Measurements from ENCODE around the gene ZSCAN31. TPM values are rescaled to one million over a fixed set of nuclear protein-coding genes. Genes with fewer than 3 reads are reported as not detected.

Gene ZSCAN31
- total and polyA plus RNA-seq, 10 of the 15 experiments (the other 5 are each of a cell fraction or from before 2014, with no cell fraction given) = 1.6 to 5.2 (median 2.9) TPM

DNA sequence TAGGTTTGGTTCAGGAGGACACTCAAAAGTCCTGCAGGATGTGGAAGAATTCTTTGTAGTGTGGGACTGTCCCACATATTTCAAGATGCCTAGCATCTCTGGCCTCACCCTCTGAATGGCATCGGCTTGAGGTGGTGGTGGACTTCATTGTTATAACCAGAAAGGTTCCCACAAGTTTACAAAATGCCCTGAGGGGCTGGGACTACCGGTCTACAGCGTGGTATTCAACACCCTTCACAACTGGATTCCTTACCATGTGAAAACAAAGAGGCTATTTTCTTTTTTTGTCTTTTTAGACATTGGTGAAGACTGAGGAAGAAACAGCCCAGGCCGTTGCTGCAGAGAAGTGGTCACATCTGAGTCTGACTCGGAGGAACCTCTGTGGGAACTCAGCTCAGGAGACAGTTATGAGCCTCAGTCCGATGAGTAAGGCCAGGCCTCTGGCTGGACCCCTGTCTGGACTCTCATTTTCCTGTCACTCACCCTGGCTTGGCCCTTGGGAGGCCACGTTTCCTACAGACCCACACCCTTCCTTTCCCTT, 39.4 kb downstream of the ZSCAN31 start (continued):
- TF ChIP-seq SREBF1 (IDR thresholded peaks at IDR 0.05; ENCODE audit: low read length) = no peak
- no peak for TF ChIP-seq DPF2 (IDR thresholded peaks at IDR 0.05)
- TF ChIP-seq PML (IDR thresholded peaks at IDR 0.05; ENCODE audit: low read length) = no peak

DNA sequence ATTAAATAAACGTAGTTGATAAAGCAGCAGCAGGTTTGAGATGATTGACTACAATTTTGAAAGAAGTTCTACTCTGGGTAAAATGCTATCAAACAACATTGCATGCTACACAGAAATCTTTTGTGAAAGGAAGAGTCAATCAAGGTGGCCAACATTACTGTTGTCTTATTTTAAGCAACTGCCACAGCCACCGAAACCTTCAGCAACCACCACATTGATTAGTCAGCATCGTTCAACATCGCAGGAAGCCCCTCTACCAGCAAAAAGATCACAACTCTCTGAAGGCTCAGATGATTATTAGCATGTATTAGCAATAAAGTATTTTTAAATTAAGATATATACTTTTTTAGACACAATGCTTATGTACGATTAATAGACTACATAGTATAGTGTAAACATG, 40.6 kb downstream of the ZSCAN31 start:
- BruUV-seq (replicated peaks) = no TSS peak
- POLR2A ChIA-PET = no interaction called here
- H3K4me3 ChIP-seq = no peak overlapping the region
- H3K4me1 ChIP-seq (ENCODE audit: control insufficient read depth, insufficient read depth, low read length) = no peaks in the 10 kb centered on the region
- no peaks in the 10 kb centered on the region for H3K36me3 ChIP-seq (ENCODE audit: control insufficient read depth in 2 of 2, insufficient read depth in 2 of 2, low read length in 1 of 2)
- TF ChIP-seq, protein P1, sequence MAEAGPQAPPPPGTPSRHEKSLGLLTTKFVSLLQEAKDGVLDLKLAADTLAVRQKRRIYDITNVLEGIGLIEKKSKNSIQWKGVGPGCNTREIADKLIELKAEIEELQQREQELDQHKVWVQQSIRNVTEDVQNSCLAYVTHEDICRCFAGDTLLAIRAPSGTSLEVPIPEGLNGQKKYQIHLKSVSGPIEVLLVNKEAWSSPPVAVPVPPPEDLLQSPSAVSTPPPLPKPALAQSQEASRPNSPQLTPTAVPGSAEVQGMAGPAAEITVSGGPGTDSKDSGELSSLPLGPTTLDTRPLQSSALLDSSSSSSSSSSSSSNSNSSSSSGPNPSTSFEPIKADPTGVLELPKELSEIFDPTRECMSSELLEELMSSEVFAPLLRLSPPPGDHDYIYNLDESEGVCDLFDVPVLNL (IDR thresholded peaks at IDR 0.05; ENCODE audit: low read depth, low read length) = no peak
- TF ChIP-seq, protein P2, sequence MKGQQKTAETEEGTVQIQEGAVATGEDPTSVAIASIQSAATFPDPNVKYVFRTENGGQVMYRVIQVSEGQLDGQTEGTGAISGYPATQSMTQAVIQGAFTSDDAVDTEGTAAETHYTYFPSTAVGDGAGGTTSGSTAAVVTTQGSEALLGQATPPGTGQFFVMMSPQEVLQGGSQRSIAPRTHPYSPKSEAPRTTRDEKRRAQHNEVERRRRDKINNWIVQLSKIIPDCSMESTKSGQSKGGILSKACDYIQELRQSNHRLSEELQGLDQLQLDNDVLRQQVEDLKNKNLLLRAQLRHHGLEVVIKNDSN (IDR thresholded peaks at IDR 0.05; ENCODE audit: borderline replicate concordance, extremely low read length, insufficient read depth, low read depth, low read length) = no peak
- TF ChIP-seq, protein P3, sequence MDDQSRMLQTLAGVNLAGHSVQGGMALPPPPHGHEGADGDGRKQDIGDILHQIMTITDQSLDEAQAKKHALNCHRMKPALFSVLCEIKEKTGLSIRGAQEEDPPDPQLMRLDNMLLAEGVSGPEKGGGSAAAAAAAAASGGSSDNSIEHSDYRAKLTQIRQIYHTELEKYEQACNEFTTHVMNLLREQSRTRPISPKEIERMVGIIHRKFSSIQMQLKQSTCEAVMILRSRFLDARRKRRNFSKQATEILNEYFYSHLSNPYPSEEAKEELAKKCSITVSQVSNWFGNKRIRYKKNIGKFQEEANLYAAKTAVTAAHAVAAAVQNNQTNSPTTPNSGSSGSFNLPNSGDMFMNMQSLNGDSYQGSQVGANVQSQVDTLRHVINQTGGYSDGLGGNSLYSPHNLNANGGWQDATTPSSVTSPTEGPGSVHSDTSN (IDR thresholded peaks at IDR 0.05; ENCODE audit: insufficient replicate concordance, low read depth, low read length) = peak; percentile 15
- TF ChIP-seq, protein P4, sequence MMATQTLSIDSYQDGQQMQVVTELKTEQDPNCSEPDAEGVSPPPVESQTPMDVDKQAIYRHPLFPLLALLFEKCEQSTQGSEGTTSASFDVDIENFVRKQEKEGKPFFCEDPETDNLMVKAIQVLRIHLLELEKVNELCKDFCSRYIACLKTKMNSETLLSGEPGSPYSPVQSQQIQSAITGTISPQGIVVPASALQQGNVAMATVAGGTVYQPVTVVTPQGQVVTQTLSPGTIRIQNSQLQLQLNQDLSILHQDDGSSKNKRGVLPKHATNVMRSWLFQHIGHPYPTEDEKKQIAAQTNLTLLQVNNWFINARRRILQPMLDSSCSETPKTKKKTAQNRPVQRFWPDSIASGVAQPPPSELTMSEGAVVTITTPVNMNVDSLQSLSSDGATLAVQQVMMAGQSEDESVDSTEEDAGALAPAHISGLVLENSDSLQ (IDR thresholded peaks at IDR 0.05) = peak; percentile 33; the same call in 1 of the 2 replicates
- no peak for TF ChIP-seq SREBF1 (IDR thresholded peaks at IDR 0.05; ENCODE audit: low read length)
- no peak for TF ChIP-seq NRF1 (conservative IDR thresholded peaks at IDR 0.05; ENCODE audit: low read depth, low read length)
- SMC1A ChIA-PET (ENCODE audit: uncharacterized antibody, unreplicated experiment) = no interaction called here
- H3K4me2 ChIP-seq (ENCODE audit: control insufficient read depth, insufficient read depth) = no peak overlapping the region
- H2AFZ ChIP-seq (ENCODE audit: control insufficient read depth, low read depth, low read length) = no peak overlapping the region
- RAD21 ChIA-PET (ENCODE audit: unreplicated experiment) = no interaction called here
- no peaks in the 10 kb centered on the region for H4K20me1 ChIP-seq (ENCODE audit: control insufficient read depth, insufficient read depth)
- in situ Hi-C loops (cut with MboI) (no loop called here), intact Hi-C loops (cut with micrococcal nuclease; ENCODE audit: unreplicated experiment) (no loop called here)
- H3K9me3 ChIP-seq (replicated peaks; ENCODE audit: control insufficient read depth, insufficient read depth, low read length) = no peaks in the 10 kb centered on the region; the same call in 2 of the 3 replicates
- WGBS (ENCODE audit: insufficient coverage, insufficient replicate concordance, low lambda C conversion rate, missing lambda C conversion rate) = 76% methylated on average over 5 of the region's 5 CpGs
- H3K9ac ChIP-seq (ENCODE audit: control insufficient read depth, insufficient read depth, low read length) = no peak overlapping the region
- ATAC-seq = peak; percentile 68
- no peak for FAIRE-seq
- no peaks in the 10 kb centered on the region for H3K79me2 ChIP-seq (ENCODE audit: control insufficient read depth, insufficient read depth, low read length)
- DNase-seq (ENCODE audit: low read depth, low spot score) = no peak
- no peaks in the 10 kb centered on the region for H3K27me3 ChIP-seq (replicated peaks in 1 of 2; ENCODE audit: control insufficient read depth in 2 of 2, insufficient read depth in 2 of 2, low read length in 1 of 2)
- CTCF ChIA-PET = no interaction called here
- H3K27ac ChIP-seq (ENCODE audit: control insufficient read depth, insufficient read depth) = no peak overlapping the region

Data from GM12878 (cell line).